ENCODE results near the gene KLHL40. TPM values are rescaled to one million over a fixed set of nuclear protein-coding genes. Genes with fewer than 3 reads are reported as not detected.

The KLHL40 gene
- total RNA-seq, 4 donors from 2014 or later = 0.19 TPM; not detected in 3

- no peak for DNase-seq (ENCODE audit: low spot score)
- no peak for TF ChIP-seq CTCF (IDR thresholded peaks at IDR 0.05)
- no peak for ATAC-seq (ENCODE audit: low FRiP score)
These were observed 23.7 kb upstream of the KLHL40 start for GRCh38 chr3:42661593-42662022.

- no peak for DNase-seq (ENCODE audit: low spot score)
- TF ChIP-seq CTCF (IDR thresholded peaks at IDR 0.05) = no peak
- no peak for ATAC-seq (ENCODE audit: low FRiP score)
These were observed 23.1 kb upstream of the KLHL40 start for GRCh38 chr3:42662037-42662812.

- ATAC-seq (ENCODE audit: low FRiP score) (no peak), DNase-seq (ENCODE audit: low spot score) (no peak)
- TF ChIP-seq CTCF (IDR thresholded peaks at IDR 0.05) = no peak
These were observed 22.4 kb upstream of the KLHL40 start for GRCh38 chr3:42662813-42663535.

- no peak for ATAC-seq (ENCODE audit: low FRiP score)
- DNase-seq (ENCODE audit: low spot score) = no peak
- TF ChIP-seq CTCF (IDR thresholded peaks at IDR 0.05) = no peak
These were observed 21.5 kb upstream of the KLHL40 start for GRCh38 chr3:42663581-42664437.

- no peak for DNase-seq (ENCODE audit: low spot score)
- no peak for TF ChIP-seq CTCF (IDR thresholded peaks at IDR 0.05)
- ATAC-seq (ENCODE audit: low FRiP score) = no peak
These were observed 20.9 kb upstream of the KLHL40 start for GRCh38 chr3:42664438-42664803.

- TF ChIP-seq CTCF (IDR thresholded peaks at IDR 0.05) = no peak
- DNase-seq (ENCODE audit: low spot score) (no peak), ATAC-seq (ENCODE audit: low FRiP score) (no peak)
These were observed 20.1 kb upstream of the KLHL40 start for GRCh38 chr3:42665050-42665878.

All from omental fat pad (tissue), 4 donors.